ENCODE data around the gene FAM89B. TPM values are rescaled to one million over a fixed set of nuclear protein-coding genes. Genes with fewer than 3 reads are reported as not detected.
A peak's percentile ranks its signal among the peaks of the same experiment; 100 is the strongest.

The FAM89B gene
- polyA plus RNA-seq, 1 donor from 2014 or later, result 49.0 TPM

DNA sequence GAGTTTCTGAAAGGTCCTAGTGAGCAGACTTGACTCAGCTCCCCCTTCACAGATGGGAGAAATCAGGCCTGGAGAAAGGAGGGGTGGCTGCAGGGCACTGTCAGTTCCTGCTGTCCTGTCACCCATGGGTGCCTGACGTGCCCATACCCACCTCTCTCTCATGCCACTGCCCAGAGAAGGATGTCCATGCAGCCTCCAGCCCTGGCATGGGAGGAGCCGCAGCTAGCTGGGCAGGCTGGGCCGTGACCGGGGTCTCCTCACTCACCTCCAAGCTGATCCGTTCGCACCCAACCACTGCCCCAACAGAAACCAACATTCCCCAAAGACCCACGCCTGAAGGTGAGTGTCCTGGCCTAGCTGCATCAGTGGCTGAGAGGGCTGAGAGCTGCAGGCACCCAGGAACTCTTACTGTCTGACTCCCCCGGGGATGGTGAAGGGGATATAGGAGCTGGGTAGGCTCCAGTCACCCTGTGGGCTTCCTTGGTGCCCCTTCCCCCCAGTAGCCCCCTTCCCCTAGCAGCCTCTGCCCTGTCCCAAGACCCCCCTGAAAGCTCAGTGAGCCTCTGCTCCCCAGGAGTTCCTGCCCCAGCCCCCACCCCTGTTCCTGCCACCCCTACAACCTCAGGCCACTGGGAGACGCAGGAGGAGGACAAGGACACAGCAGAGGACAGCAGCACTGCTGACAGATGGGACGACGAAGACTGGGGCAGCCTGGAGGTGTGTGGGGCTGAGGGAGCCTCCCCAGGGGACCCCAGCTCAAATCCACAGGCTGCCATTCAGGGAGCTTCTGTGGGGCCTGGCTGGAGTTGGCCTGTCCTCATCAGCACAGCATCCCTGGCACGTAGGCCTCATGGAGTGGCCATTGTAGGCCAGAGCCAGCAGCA lies 35.7 kb upstream of the FAM89B start:
- Mint-ChIP-seq H3K27me3 (no peaks in the 10 kb centered on the region), H3K4me1 (peaks cover 5 to 11% (median 6%) of the 10 kb centered on the region in 3 donors), H3K9me3 (no peaks in the 10 kb centered on the region), H3K27ac (peak overlapping the region in 2 of 3 donors; percentile 14 to 59), H3K36me3 (no peaks in the 10 kb centered on the region), H3K4me3 (peak overlapping the region in 1 of 4 donors; percentile 86)

DNA sequence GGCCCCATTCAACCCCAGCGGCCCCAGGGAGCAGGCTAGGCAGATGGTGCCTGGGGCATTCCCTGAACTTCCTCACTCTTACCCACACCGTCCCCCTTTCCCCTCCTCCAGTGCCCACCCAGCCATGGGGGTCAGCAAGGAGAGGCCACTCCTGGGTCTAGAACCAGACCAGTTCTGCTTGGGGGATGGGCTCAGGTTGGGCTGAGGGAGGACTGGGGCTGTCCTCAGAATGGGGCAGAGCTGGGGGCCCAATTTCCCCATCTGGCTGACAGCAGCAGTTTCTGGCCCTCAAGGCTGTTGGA lies 35.1 kb upstream of the FAM89B start:
- Mint-ChIP-seq H3K4me1 (peaks cover 8 to 11% (median 9%) of the 10 kb centered on the region in 3 donors), H3K9me3 (no peaks in the 10 kb centered on the region), H3K27me3 (no peaks in the 10 kb centered on the region), H3K4me3 (peak overlapping the region in 1 of 4 donors; percentile 86), H3K36me3 (no peaks in the 10 kb centered on the region), H3K27ac (peak overlapping the region in 2 of 3 donors; percentile 14 to 59)

DNA sequence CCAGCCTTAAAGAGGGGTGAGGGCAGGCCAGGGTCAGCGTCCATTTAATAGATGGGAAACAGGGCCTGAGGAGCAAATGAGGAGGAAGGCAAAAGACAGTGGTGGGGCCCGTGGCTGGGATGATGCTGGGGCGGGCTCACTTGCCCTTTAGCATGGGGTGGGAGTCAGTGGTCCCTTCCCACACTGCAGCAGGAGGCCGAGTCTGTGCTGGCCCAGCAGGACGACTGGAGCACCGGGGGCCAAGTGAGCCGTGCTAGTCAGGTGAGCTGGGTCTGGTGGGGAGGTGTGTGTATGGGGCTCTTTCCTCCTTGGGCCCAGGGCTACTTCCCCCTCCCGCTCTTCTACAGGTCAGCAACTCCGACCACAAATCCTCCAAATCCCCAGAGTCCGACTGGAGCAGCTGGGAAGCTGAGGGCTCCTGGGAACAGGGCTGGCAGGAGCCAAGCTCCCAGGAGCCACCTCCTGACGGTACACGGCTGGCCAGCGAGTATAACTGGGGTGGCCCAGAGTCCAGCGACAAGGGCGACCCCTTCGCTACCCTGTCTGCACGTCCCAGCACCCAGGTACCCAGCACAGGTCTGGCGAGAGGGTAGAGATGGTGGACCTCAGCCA lies 34.6 kb upstream of the FAM89B start:
- Mint-ChIP-seq H3K4me1 (peaks cover 8 to 11% (median 9%) of the 10 kb centered on the region in 3 donors), H3K4me3 (peak overlapping the region in 3 of 4 donors; percentile 37 to 86 (median 60)), H3K9me3 (no peaks in the 10 kb centered on the region), H3K27ac (no peak overlapping the region), H3K27me3 (no peaks in the 10 kb centered on the region), H3K36me3 (no peaks in the 10 kb centered on the region)

- no peaks in the 10 kb centered on the region for H3K9me3 Mint-ChIP-seq
Observed at GRCh38 chr11:65538232-65538914, 34.0 kb upstream of the FAM89B start.

DNA sequence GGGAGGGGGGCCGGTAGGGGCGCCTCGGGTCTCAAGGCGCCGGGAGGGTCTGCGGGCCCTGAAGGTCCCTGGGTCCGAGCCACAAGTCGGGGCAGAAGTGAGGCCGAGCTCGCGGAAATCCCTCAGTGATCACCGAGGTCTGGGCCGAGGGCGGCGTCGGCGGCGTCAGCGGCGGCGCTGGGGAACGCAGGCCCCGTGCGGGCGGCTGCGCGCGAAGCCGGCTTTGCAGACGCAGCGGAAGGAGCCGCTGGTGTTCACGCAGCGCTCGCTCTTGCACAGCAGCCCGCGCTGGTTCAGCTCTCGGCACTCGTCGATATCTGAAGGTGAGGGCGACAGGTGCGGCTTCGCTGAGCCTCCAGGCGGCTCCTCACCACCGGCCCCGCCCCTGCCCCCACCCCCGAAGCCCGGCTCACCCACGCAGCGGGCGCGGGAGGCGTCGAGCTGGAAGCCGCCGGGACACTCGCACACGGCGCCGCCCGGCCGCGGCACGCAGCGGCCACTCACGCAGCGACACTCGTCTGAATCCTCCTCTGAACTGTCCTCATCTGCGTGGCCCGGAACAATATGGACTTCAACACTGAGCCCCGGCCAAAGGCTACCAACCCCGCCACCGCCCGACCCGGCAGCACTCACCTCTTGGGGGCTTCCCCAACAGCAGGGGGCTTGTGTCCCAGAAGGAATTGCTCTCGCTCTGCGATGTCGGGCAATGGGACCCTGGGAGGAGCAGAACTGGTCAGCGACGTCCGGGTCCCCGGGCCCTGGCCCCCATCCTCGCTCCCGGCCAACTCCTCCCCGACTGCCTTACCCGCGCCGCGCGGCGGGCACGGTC lies 33.2 kb upstream of the FAM89B start:
- Mint-ChIP-seq H3K4me3 (peak overlapping the region in 3 of 4 donors; percentile 44 to 88 (median 86)), H3K36me3 (no peaks in the 10 kb centered on the region), H3K27ac (peak overlapping the region in 1 of 3 donors; percentile 78), H3K27me3 (no peaks in the 10 kb centered on the region), H3K9me3 (no peaks in the 10 kb centered on the region), H3K4me1 (peaks cover 9 to 11% (median 10%) of the 10 kb centered on the region in 3 donors)

More at GRCh38 chr11:65538232-65538914, 34.0 kb upstream of the FAM89B start:
- no peaks in the 10 kb centered on the region for H3K27me3 Mint-ChIP-seq
- H3K4me3 Mint-ChIP-seq, result peak overlapping the region; percentile 30 to 88 (median 86)
- peak overlapping the region in 1 of 3 donors; percentile 78 for H3K27ac Mint-ChIP-seq
- peaks cover 8 to 11% (median 9%) of the 10 kb centered on the region in 3 donors for H3K4me1 Mint-ChIP-seq
- H3K36me3 Mint-ChIP-seq, result no peaks in the 10 kb centered on the region

DNA sequence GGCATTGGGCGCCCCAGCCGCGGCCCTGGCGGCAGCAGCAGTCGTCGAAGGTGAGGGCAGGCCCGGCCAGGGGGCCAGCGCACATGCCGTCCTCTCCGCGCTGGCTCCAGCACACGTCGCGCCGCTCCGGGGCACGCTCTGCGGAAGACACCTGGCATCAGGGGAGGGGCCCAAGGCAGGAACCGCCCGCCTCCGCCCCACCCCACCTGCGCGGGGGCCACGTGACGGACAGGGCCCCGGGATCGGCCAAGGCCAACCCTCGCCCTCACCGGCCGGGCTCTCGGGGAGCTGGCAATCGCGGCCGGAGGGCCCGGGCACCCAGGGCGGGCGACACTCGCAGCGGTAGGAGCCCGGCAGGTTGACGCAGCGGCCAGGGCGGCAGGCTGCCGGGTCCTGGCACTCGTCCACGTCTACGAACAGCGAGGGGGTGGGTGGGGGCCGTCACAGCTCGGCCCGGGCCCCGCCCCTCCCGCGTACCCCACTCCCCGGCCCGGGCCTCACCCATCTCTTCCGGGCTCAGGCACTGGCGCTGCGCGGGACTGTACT lies 32.5 kb upstream of the FAM89B start:
- Mint-ChIP-seq H3K27ac (peak overlapping the region; percentile 85 to 96 (median 93)), H3K4me3 (peak overlapping the region; percentile 88 to 95 (median 93)), H3K27me3 (no peaks in the 10 kb centered on the region), H3K4me1 (peaks cover 4 to 12% (median 11%) of the 10 kb centered on the region in 3 donors), H3K36me3 (no peaks in the 10 kb centered on the region), H3K9me3 (no peaks in the 10 kb centered on the region)

DNA sequence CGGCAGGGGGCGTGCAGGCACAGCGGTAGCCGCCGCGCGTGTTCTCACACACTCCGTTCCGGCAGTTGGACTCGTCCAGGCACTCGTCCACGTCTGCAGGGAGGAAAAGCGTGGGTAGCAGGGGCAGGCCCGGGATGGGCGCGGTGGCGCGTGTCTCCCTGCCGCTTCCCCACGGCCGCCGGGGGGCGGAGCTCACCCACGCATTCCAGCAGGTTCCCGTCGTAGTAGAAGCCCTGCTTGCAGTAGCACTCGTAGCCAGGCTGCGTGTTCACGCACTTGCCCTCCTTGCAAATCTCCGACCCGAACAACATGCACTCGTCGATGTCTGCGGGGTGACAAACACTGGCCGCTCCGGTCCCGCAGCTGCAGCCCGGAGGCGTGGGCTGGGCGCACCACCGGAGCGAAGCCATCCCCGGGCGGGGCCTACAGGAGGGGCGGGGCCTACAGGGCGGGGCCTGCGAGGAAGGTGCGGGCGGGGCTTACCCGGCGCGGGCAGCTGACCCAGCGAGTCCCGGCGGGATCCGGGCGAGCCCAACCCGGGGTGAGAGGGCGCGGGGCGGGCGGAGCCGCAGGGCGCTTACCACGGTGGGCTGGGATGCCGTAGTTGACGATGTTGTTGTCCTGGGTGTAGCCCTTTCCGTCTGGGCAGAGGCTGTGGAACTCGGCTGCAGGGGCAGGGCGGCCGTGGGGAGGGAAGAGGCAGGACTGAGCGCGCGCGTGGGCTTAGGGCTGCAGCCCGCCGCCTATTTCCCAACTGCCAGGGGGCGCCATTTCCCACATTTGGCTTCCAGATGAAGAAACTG lies 31.8 kb upstream of the FAM89B start:
- Mint-ChIP-seq H3K36me3 (no peaks in the 10 kb centered on the region), H3K27ac (peak overlapping the region; percentile 85 to 96 (median 93)), H3K9me3 (no peaks in the 10 kb centered on the region), H3K27me3 (no peaks in the 10 kb centered on the region), H3K4me1 (peaks cover 6 to 14% (median 12%) of the 10 kb centered on the region in 3 donors), H3K4me3 (peak overlapping the region; percentile 88 to 95 (median 93))

DNA sequence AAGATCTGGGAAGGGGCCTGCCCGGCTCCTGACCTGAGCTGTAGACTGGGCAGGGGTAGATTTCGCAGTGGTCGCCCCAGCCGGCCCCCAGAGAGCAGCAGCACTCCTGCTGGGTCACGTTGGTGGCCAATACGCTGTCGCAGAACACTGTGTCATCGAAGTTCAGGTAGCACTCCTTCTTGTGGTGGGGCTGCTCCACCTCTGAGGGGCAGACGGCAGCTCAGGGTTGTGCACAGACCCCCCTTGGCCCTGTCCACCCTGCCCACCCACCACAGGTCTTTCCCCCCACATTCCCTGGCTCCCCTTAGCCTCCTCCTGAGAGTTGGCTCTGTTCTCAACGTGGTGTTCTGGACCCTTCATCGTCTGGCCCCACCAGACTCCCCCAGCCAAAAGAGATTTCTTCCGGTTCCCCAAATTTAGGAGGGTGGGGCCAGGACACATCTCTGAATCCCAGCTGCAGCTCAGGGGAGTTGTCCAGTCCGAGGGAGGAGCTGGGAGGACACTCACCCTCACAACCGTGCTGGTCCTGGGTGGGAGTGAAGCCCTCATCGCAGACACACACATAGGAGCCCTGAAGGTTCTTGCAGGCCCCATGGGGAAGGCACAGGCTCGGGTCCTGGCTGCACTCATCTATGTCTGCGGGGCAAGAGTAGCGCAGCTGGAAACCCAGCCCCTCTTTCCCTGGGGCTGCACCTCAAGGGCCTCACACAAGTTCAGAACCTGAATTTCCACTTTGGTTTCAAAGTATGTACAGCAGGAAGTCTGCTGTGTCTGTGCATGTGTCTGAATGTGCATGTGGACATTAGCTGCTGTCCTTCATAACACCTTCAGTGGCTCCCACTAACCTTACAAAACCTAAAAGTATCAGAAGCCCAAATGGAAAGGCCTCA lies 31.0 kb upstream of the FAM89B start:
- Mint-ChIP-seq H3K4me3 (peak overlapping the region; percentile 88 to 95 (median 93)), H3K4me1 (peaks cover 14 to 21% (median 17%) of the 10 kb centered on the region in 3 donors), H3K27ac (peak overlapping the region; percentile 85 to 96 (median 93)), H3K27me3 (no peaks in the 10 kb centered on the region), H3K36me3 (no peaks in the 10 kb centered on the region), H3K9me3 (no peaks in the 10 kb centered on the region)

- H3K27me3 Mint-ChIP-seq, result no peaks in the 10 kb centered on the region
- peak overlapping the region in 1 of 4 donors; percentile 92 for H3K4me3 Mint-ChIP-seq
- no peaks in the 10 kb centered on the region for H3K9me3 Mint-ChIP-seq
- H3K36me3 Mint-ChIP-seq, result no peaks in the 10 kb centered on the region
- H3K4me1 Mint-ChIP-seq, result peaks cover 16 to 23% (median 19%) of the 10 kb centered on the region in 3 donors
- peak overlapping the region in 1 of 3 donors; percentile 79 for H3K27ac Mint-ChIP-seq
Observed at GRCh38 chr11:65542738-65543390, 29.5 kb upstream of the FAM89B start.

DNA sequence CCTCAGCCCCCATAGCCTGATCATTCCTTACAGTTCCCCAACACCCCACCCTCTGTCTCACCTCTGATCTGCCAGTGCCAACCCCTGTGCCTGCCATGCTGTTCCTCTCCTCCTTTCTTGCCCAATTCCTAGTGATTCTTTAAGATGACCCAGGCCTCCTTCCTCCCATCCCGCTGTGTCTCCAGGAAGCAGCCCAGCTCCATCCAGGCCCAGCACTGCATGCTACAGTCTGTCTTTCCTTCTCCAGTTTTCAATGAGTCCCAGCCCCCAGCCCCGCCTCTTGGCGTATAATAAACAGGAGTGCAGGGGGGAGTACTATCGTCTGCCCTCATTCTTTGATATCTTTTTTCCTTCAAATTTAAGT lies 26.5 kb upstream of the FAM89B start:
- no peaks in the 10 kb centered on the region for H3K36me3 Mint-ChIP-seq
- H3K27ac Mint-ChIP-seq, result peak overlapping the region; percentile 91 to 96 (median 96)
- H3K9me3 Mint-ChIP-seq, result no peaks in the 10 kb centered on the region
- H3K4me3 Mint-ChIP-seq, result peak overlapping the region in 3 of 4 donors; percentile 54 to 81 (median 73)
- H3K27me3 Mint-ChIP-seq, result no peaks in the 10 kb centered on the region
- peaks cover 19 to 32% (median 29%) of the 10 kb centered on the region in 3 donors for H3K4me1 Mint-ChIP-seq

DNA sequence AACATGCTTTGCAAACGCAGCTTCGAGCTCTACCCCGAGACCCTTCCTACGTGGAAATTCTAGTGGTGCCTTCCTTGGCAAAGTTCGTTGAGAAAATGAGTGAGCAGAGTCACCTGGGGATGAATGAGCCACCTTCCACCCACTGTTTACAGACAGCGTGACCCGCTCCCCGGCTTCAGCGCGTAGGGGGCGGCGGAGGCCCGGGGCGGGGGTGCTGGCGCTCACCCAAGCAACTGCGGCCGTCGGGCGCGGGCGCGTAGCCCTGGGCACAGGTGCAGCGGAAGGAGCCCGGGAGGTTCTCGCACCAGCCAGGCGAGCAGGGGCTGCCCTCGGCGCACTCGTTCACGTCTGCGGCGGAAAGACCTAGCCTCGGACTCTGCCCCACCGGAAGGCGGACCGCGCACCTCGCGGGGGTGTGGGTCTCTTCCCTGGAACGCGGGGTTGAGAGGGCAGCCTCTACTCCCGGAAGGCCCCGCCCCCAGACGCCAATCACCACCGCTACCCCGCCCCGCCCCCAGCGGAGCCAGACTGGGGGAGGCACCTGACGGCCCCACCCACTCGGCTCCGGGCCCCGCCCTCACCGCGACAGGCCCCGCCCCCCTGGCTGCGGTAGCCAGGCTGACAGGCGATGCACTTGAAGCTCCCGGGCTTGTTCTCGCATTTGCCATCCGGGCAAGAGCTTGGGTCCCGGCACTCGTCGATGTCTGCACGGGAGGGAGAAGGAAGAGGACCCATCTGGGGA lies 25.9 kb upstream of the FAM89B start:
- peak overlapping the region; percentile 91 to 96 (median 96) for H3K27ac Mint-ChIP-seq
- H3K9me3 Mint-ChIP-seq, result no peaks in the 10 kb centered on the region
- no peaks in the 10 kb centered on the region for H3K36me3 Mint-ChIP-seq
- H3K27me3 Mint-ChIP-seq, result no peaks in the 10 kb centered on the region
- H3K4me3 Mint-ChIP-seq, result peak overlapping the region; percentile 54 to 88 (median 77)
- H3K4me1 Mint-ChIP-seq, result peaks cover 19 to 30% (median 29%) of the 10 kb centered on the region in 3 donors

All from IgD-negative memory B cell (primary cell).